ENCODE measurements around the gene RBBP8NL. TPM values are rescaled to one million over a fixed set of nuclear protein-coding genes. Genes with fewer than 3 reads are reported as not detected.

Gene RBBP8NL
- total RNA-seq, 1 donor from 2014 or later, result 17.5 TPM

DNA sequence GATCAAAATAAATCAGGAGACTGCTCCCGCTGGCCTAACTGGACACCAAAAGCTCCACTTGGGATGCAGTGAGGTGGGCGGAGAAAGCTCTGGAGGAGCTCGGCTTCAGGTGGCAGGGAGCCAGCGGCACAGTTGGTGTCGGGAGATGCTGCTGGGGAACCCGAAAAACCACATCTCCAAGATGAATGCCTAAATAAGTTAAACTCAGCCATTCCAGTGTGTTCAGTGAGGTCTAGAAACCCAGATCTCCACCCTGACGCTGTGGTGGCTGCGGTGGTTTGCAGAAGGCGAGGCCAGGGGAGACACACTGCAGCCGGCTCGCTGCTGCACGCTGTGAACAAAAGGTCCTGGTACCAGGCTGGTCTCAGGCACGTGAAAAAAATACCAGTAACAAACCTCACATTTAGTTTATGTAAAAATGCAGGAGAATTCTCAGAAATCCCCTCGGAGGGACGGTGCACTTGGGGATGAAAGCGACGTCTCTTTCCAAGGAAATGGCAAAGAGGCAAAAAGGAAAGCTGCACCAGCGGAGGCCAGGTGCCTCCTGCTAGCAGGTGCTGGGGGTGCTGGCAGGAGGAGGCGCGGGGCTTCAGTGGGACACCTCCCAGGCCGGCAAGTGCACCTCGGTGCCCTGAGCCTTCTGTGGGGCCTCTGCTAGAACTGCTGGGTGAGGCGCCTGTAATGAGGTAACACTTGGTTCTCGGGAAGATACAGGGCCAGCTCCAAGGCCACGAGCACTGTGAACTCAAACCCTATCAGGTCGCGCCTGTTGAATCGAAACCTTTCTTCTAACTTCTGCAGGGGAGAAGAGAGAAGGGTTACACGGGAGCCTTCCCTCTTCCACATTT, 36.8 kb downstream of the RBBP8NL start:
- H3K4me3 Mint-ChIP-seq (ENCODE audit: low read depth), result no peak overlapping the region
- peaks cover 13% of the 10 kb centered on the region for H3K4me1 Mint-ChIP-seq (ENCODE audit: low read depth)
- no peak for TF ChIP-seq CTCF (IDR thresholded peaks at IDR 0.05; ENCODE audit: unreplicated experiment)
- no peak for DNase-seq (ENCODE audit: low spot score, unreplicated experiment)
- H3K27ac Mint-ChIP-seq, result peak overlapping the region; percentile 87
- no peaks in the 10 kb centered on the region for H3K27me3 Mint-ChIP-seq
- no peaks in the 10 kb centered on the region for H3K9me3 Mint-ChIP-seq (ENCODE audit: low read depth)
- peaks cover 9% of the 10 kb centered on the region for H3K36me3 Mint-ChIP-seq (ENCODE audit: insufficient read depth)

DNA sequence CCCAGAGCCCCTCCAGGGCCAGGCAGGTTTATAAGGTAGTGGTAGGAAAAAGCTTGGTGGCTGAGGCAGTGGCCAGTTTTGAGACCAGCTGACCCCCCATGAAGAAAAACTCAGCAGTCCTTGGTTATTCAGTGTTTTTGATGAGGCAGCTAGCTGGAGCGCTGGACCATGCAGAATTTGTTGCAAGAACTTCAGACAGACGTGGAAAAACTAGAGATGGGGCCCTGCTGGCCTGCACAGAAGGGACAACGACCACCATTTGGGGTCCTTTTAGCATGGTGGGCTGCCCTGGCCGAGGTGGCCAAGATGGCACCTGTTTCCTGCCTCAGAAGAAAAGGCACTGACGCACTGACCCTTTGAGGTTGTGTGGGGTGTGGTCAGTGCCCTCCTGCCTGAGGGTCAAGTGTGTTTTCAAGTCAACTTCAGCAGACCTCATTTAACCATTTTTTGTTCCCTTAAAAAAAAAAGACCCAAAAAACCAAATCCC, 37.7 kb downstream of the RBBP8NL start:
- no peaks in the 10 kb centered on the region for H3K27me3 Mint-ChIP-seq
- H3K36me3 Mint-ChIP-seq (ENCODE audit: insufficient read depth), result peaks cover 9% of the 10 kb centered on the region
- no peak overlapping the region for H3K27ac Mint-ChIP-seq
- H3K4me3 Mint-ChIP-seq (ENCODE audit: low read depth), result no peak overlapping the region
- DNase-seq (ENCODE audit: low spot score, unreplicated experiment), result no peak
- H3K4me1 Mint-ChIP-seq (ENCODE audit: low read depth), result peaks cover 19% of the 10 kb centered on the region
- H3K9me3 Mint-ChIP-seq (ENCODE audit: low read depth), result no peaks in the 10 kb centered on the region
- no peak for TF ChIP-seq CTCF (IDR thresholded peaks at IDR 0.05; ENCODE audit: unreplicated experiment)

DNA sequence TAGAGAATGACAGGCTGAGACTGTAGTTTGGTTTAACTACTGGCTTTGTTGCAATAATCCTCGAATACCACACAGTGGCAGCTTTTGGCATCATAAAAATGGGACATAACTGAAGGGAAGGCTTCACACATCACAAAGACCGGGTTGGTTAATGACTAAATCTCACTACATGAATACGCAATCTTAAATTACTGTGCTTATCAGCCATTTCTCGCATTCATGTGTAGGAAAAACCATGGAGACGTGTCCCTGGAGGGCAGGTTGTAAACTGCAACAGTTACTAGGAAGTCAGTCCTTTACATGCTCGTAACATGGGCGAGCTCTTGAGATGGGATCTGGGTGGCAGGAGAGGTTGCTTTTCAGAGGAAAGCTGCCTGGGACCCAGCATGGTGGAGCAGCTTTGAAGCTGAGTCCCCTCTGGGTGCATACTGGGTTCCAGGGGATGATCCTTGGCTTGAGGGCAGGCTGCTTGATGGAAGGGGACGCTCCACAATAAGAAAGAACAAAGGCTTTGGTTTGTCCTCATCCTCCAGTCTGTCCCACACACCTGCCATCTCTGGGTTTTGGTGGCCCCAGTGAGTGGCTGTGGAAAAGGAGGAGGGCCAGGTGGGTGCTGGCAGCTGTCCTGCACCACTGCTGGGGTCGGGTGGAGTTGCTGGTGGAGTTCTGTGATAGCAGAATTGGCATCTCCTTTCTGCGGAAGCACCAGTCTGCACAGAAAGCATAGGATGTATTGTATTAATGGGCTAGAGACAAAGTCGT, 38.3 kb downstream of the RBBP8NL start:
- H3K4me3 Mint-ChIP-seq (ENCODE audit: low read depth), result peak overlapping the region; percentile 80
- peaks cover 9% of the 10 kb centered on the region for H3K36me3 Mint-ChIP-seq (ENCODE audit: insufficient read depth)
- peak; percentile 6 for TF ChIP-seq CTCF (IDR thresholded peaks at IDR 0.05; ENCODE audit: unreplicated experiment)
- peak overlapping the region; percentile 3 for H3K27ac Mint-ChIP-seq
- no peak for DNase-seq (ENCODE audit: low spot score, unreplicated experiment)
- peaks cover 19% of the 10 kb centered on the region for H3K4me1 Mint-ChIP-seq (ENCODE audit: low read depth)
- H3K27me3 Mint-ChIP-seq, result no peaks in the 10 kb centered on the region
- no peaks in the 10 kb centered on the region for H3K9me3 Mint-ChIP-seq (ENCODE audit: low read depth)

- peak overlapping the region; percentile 80 for H3K4me3 Mint-ChIP-seq (ENCODE audit: low read depth)
- DNase-seq (ENCODE audit: low spot score, unreplicated experiment), result no peak
- H3K4me1 Mint-ChIP-seq (ENCODE audit: low read depth), result peaks cover 19% of the 10 kb centered on the region
- peak overlapping the region; percentile 73 for H3K27ac Mint-ChIP-seq
- peaks cover 9% of the 10 kb centered on the region for H3K36me3 Mint-ChIP-seq (ENCODE audit: insufficient read depth)
- no peaks in the 10 kb centered on the region for H3K9me3 Mint-ChIP-seq (ENCODE audit: low read depth)
- no peaks in the 10 kb centered on the region for H3K27me3 Mint-ChIP-seq
- TF ChIP-seq CTCF (IDR thresholded peaks at IDR 0.05; ENCODE audit: unreplicated experiment), result no peak
These were observed 39.3 kb downstream of the RBBP8NL start for GRCh38 chr20:62387933-62388635.

Measured in progenitor cell of endocrine pancreas (in vitro differentiated cells).